PC-3 (cell line): ENCODE results near the gene CDK19. TPM values are rescaled to one million over a fixed set of nuclear protein-coding genes. Genes with fewer than 3 reads are reported as not detected.

ENCODE experiments used
- ATAC-seq: fragments of 200-7000 bp; cut with Tn5 transposase; 2 replicates; pipeline ENCODE4 v1.9.1; 2020; ENCODE audit warnings: mild to moderate bottlenecking, moderate library complexity
- BruUV-seq: library from RNA; stranded (reverse); fragments of 400-500 nt; replicated peaks from 2 replicates; lab custom pipeline; 2021; lab: Mats Ljungman, UMichigan
- CTCF ChIA-PET: fragments of 300-600 bp; sonication (Branson Sonifier 250); formaldehyde crosslinking; loops from one replicate; lab custom pipeline; 2022; ENCODE audit warnings: antibody characterized with exemption; lab: Charles Lee
- POLR2A ChIA-PET: fragments of 300-600 bp; sonication (Branson Sonifier 250); formaldehyde crosslinking; loops from one replicate; lab custom pipeline; 2022; ENCODE audit warnings: antibody characterized with exemption; ENCODE audit not compliant: unreplicated experiment; lab: Charles Lee
- DNase-seq: peaks from one replicate; pipeline ENCODE4 v3.0.0-alpha.2; 2015
- H2AFZ ChIP-seq: fragments of 300-600 bp; sonication (generic); 2 replicates; pipeline ENCODE4 v1.6.0; 2016; ENCODE audit warnings: antibody characterized with exemption, low read length
- H3F3A ChIP-seq: fragments of 300-600 bp; sonication (generic); one replicate; pipeline ENCODE4 v1.6.0; 2017; ENCODE audit warnings: antibody characterized with exemption, low read length, control low read depth, mild to moderate bottlenecking; ENCODE audit not compliant: unreplicated experiment
- H3K27ac ChIP-seq: fragments of 300-600 bp; sonication (generic); 2 replicates; pipeline ENCODE4 v1.5.1; 2016; ENCODE audit warnings: mild to moderate bottlenecking, low read length
- H3K27me3 ChIP-seq: fragments of 300-600 bp; sonication (generic); 2 replicates; pipeline ENCODE4 v1.6.1; 2016; ENCODE audit warnings: low read length, mixed read lengths
- H3K36me3 ChIP-seq: fragments of 300-600 bp; sonication (generic); 2 replicates; pipeline ENCODE4 v1.6.1; 2016; ENCODE audit warnings: low read depth, mixed run types, low read length, mixed read lengths
- H3K4me1 ChIP-seq: fragments of 300-600 bp; sonication (generic); 2 replicates; pipeline ENCODE4 v1.5.1; 2016; ENCODE audit warnings: low read length; ENCODE audit not compliant: insufficient read depth
- H3K4me2 ChIP-seq: fragments of 300-600 bp; sonication (generic); 2 replicates; pipeline ENCODE4 v1.6.0; 2016; ENCODE audit warnings: low read length
- H3K4me3 ChIP-seq: fragments of 300-600 bp; sonication (generic); 2 replicates; pipeline ENCODE4 v1.5.1; 2016; ENCODE audit warnings: mild to moderate bottlenecking, low read length, mixed read lengths
- H3K79me2 ChIP-seq: fragments of 300-600 bp; sonication (generic); 2 replicates; pipeline ENCODE4 v1.6.1; 2017; ENCODE audit warnings: low read length, mixed read lengths
- H3K9ac ChIP-seq: fragments of 300-600 bp; sonication (generic); 2 replicates; pipeline ENCODE4 v1.6.0; 2016; ENCODE audit warnings: mild to moderate bottlenecking, low read length
- H3K9me2 ChIP-seq: fragments of 300-600 bp; sonication (generic); replicated peaks from 2 replicates; pipeline ENCODE4 v1.6.1; 2016; ENCODE audit warnings: mixed run types, low read length, mixed read lengths
- H3K9me3 ChIP-seq: fragments of 300-600 bp; sonication (generic); 2 replicates; pipeline ENCODE4 v1.6.1; 2016; ENCODE audit warnings: low read length, mixed read lengths
- H4K20me1 ChIP-seq: fragments of 300-600 bp; sonication (generic); 2 replicates; pipeline ENCODE4 v1.6.1; 2016; ENCODE audit warnings: low read length, mixed read lengths
- EZH2 ChIP-seq: fragments of 300-600 bp; sonication (generic); IDR thresholded peaks from one replicate; pipeline ENCODE4 v1.6.1; 2017; ENCODE audit warnings: antibody characterized with exemption, mild to moderate bottlenecking, low read length; ENCODE audit not compliant: unreplicated experiment
- EZH2phosphoT487 ChIP-seq: fragments of 300-600 bp; sonication (generic); IDR thresholded peaks from 2 replicates; pipeline ENCODE4 v1.6.1; 2018; ENCODE audit warnings: mild to moderate bottlenecking, antibody characterized with exemption, low read length, borderline replicate concordance
- intact Hi-C: fragments of 100-400 bp; cut with micrococcal nuclease; formaldehyde crosslinking; loops from 2 replicates; pipeline ENCODE4 v1.9.0; 2023
- total RNA-seq: library from RNA; depleted of rRNA; stranded (reverse); fragments of >200 nt; gene quantifications from 2 replicates; pipeline ENCODE4 v1.2.3, GENCODE V29; 2014
- TF ChIP-seq, protein P1 (sequence below): fragments of 300-600 bp; sonication (generic); conservative IDR thresholded peaks from 2 replicates; pipeline ENCODE4 v1.5.1; 2017; ENCODE audit warnings: antibody characterized with exemption, low read depth, mild to moderate bottlenecking, low read length

Gene CDK19
- total RNA-seq, 1 experiment from 2014 or later: 4.2 TPM

DNA sequence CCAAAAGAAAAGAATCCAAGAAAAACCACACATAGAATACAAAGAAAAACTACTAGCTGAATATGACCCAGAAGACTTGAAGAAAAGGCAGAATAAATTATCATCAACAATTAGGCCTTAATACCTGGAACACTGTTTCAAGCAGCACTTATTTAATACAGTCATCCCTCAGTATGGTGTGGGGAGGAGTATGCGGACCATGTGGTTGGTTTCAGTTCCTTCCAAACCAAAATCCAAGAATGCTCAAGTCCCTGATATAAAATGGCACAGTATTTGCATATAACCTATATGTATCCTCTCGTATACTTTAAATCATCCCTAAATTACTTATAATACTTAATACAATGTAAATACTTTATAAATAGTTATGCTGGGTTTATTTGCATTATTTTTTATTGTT, 16.1 kb downstream of the CDK19 start:
- Histone ChIP-seq H2AFZ (no peak overlapping the region), H3K27ac (no peak overlapping the region), H3K79me2 (0 out of 2 replicates have a peak, but pooled peaks cover 6% of the 10 kb centered on the region), H4K20me1 (no peaks in the 10 kb centered on the region), H3K4me3 (no peak overlapping the region), H3K27me3 (no peaks in the 10 kb centered on the region), H3K9ac (no peak overlapping the region), H3K4me1 (no peaks in the 10 kb centered on the region), H3K4me2 (no peak overlapping the region), H3K9me2 (no peaks in the 10 kb centered on the region), H3F3A (no peaks in the 10 kb centered on the region), H3K9me3 (no peaks in the 10 kb centered on the region), H3K36me3 (no peaks in the 10 kb centered on the region)
- TF ChIP-seq EZH2phosphoT487: no peak
- TF ChIP-seq, protein P1, sequence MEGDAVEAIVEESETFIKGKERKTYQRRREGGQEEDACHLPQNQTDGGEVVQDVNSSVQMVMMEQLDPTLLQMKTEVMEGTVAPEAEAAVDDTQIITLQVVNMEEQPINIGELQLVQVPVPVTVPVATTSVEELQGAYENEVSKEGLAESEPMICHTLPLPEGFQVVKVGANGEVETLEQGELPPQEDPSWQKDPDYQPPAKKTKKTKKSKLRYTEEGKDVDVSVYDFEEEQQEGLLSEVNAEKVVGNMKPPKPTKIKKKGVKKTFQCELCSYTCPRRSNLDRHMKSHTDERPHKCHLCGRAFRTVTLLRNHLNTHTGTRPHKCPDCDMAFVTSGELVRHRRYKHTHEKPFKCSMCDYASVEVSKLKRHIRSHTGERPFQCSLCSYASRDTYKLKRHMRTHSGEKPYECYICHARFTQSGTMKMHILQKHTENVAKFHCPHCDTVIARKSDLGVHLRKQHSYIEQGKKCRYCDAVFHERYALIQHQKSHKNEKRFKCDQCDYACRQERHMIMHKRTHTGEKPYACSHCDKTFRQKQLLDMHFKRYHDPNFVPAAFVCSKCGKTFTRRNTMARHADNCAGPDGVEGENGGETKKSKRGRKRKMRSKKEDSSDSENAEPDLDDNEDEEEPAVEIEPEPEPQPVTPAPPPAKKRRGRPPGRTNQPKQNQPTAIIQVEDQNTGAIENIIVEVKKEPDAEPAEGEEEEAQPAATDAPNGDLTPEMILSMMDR: no peak
- TF ChIP-seq EZH2: no peak
- POLR2A ChIA-PET: no interaction called here
- intact Hi-C loops: no loop called here
- ATAC-seq: no peak
- CTCF ChIA-PET: no interaction called here
- no TSS peak for BruUV-seq
- DNase-seq: no peak

DNA sequence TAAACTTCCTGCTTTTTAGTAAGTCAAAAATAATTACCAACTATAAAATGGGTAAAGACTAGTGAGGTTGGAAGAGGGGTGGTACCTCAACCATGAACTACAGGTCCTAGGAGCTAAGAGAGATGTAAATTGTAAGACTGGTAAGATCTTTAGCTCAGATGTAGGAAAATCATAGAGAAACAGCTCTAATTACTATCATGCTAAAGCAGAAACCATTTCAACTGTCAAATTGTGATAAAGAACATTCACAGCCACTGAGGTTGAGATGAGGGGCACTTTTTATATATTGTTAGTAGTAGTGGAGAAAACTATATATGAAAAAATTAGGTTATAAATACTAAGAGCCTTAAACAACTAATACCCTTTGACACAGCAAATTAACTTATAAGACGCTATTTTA, 20.0 kb downstream of the CDK19 start:
- H3K27me3 ChIP-seq: no peaks in the 10 kb centered on the region
- H3K36me3 ChIP-seq: no peaks in the 10 kb centered on the region
- no peaks in the 10 kb centered on the region for H3K9me2 ChIP-seq
- no peak overlapping the region for H3K4me3 ChIP-seq
- ChIA-PET CTCF (no interaction called here), POLR2A (no interaction called here)
- no peak overlapping the region for H3K27ac ChIP-seq
- no peak for DNase-seq
- H3F3A ChIP-seq: no peaks in the 10 kb centered on the region
- BruUV-seq: no TSS peak
- H3K4me1 ChIP-seq: no peaks in the 10 kb centered on the region
- H2AFZ ChIP-seq: no peak overlapping the region
- no peak overlapping the region for H3K9ac ChIP-seq
- intact Hi-C loops: no loop called here
- H3K9me3 ChIP-seq: no peaks in the 10 kb centered on the region
- no peaks in the 10 kb centered on the region for H4K20me1 ChIP-seq
- H3K79me2 ChIP-seq: no peaks in the 10 kb centered on the region
- H3K4me2 ChIP-seq: no peak overlapping the region
- no peak; the same call in 1 of the 2 replicates for ATAC-seq
- TF ChIP-seq EZH2phosphoT487 (no peak), EZH2 (no peak)
- TF ChIP-seq, protein P1: no peak

DNA sequence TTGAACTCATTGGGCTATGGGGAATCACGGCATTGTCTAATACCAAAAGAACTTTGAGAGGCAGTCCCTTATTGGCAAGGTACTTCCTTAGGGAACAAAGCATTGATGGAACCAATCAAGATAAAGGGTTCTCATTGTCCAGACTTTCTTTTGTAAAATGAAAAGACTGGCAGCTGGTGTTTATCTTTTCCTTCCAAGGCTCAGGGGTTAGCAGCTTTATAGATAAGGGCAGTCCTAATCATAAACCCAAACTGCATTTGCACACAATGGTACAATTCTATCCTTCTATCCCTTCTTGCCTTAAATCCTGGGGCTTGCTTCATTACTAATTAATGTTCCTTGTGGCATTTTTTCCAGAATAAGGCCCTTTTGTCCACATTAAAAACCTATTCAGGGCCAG, 28.6 kb downstream of the CDK19 start:
- no TSS peak for BruUV-seq

More for the DNA sequence above, 28.6 kb downstream of the CDK19 start:
- ChIA-PET POLR2A (no interaction called here), CTCF (no interaction called here)
- ATAC-seq (no peak), DNase-seq (no peak)
- Histone ChIP-seq H3K27me3 (no peaks in the 10 kb centered on the region), H2AFZ (no peak overlapping the region), H3K4me2 (no peak overlapping the region), H3K9ac (no peak overlapping the region), H3F3A (no peaks in the 10 kb centered on the region), H3K9me3 (no peaks in the 10 kb centered on the region), H3K4me3 (no peak overlapping the region), H4K20me1 (no peaks in the 10 kb centered on the region), H3K4me1 (no peaks in the 10 kb centered on the region), H3K27ac (no peak overlapping the region), H3K9me2 (no peaks in the 10 kb centered on the region), H3K36me3 (0 out of 2 replicates have a peak, but pooled peaks cover 5% of the 10 kb centered on the region), H3K79me2 (no peaks in the 10 kb centered on the region)
- TF ChIP-seq EZH2: no peak
- TF ChIP-seq, protein P1: no peak
- intact Hi-C loops: no loop called here
